ENCODE data around the gene GRID1.

Gene GRID1

DNA sequence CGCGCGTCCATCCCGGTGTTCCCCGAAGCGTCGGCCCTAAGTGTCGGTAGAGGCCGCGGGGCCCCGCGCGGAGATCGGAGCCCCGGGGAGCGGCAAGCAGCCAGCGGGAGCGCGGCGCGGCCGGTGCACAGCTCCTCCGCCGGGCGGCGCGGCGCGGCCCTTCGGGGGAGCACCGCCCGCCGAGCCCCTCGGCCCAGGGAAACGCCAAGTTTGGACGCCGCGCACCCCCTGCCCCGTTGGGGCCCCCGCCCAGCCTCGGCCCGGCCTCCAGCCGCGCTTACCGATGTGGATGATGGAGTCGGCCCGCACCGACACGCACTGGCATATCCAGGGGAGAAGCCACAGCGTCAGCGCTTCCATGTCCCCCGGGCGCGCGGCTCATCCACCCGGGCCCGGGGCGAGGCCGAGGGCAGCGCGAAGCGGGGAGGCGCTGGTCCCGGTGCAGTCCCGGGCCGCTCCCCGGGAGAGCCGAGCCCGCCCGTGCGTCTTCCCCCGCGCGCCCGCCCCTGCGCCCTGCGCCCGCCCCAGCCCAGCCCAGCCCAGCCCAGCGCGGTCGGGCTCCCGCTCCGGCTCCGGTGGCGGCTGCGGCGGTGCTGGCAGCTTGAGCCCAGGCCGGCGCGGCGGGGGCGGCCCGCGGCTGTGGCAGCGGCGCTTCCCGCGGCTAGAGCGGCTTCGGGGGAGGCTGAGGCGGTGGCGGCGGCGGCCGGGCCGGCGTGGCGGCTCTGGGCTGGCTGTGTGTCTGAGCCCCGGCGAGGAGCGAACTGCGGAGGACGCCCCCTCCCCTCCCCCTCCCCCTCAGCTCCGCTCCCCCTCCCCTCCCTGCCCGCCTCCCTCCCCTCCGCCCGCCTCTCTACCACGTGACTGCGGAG, at the start of gene GRID1:
Gene GRID1 (minus strand): TSS at position 763 of the 869 bp plus-strand sequence.
- DNase-seq = no peak

DNA sequence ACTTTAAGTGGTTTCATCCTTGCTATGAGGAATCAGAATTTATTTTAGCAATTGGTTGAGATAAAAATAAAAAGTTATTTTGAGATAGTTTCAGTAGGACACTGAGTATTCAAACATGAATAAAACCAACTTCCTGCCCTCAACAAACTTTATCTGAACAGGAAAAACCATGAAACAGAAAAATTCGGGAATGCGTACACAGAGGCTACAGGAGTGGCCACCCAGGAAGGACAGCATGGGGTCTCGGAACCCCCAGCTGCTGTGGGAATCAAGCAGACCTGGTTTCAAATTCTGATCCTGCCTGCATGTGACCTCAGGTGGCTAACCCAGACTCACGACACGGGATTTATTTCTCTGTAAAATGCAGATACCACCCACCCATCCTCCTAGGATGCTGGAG, 49.0 kb upstream of the GRID1 start:
- DNase-seq = no peak

DNA sequence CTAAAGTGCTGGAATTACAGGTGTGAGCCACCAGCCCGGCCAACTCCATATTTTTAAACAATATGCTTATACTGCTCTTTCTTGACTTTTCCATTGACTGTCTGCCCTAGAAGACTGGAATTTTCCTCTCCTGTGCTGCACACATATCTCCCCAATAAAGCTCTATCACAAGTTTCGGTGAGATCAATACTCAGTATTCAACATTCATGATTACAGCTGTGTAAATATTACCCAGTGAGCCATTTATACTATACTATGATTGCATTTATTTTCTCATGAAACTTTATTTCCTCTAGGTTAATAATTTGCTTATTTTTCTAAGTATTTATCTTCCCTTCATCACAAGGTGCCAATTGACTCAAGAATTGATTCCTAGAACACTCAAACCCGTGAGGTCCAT, 48.5 kb upstream of the GRID1 start:
- DNase-seq = no peak

DNA sequence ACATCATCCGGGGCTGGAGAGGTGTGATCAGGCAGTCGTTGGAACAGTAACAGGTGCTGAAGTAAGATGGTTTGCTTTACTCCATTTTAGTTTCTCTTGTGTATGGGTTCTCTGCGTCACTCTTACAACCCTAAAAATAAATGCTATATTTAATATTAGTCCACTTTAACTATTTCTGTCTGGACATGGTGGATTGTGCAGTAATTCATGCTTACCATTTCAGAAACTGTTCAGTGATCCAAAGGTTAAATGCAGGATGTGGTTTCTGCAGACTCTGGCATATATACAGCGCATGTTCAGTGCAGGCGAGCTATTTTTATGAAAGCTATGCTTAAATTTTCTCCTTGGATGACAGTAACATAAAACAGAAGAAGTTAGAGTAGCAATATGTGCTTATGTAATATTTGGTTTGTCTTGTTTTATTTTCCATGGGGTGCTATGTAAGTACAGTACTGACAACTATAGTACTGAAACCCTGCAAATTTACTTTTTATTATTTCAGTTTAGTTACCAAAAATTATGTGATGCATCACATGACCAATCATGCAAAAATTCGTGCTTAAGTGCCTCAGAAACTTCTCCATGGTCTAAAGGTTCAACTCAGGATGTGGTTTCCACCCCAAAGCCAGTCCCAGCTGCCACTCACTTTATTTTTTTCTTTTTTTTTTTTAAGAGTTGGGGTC, 46.6 kb upstream of the GRID1 start:
- DNase-seq = peak; percentile 9 to 32

DNA sequence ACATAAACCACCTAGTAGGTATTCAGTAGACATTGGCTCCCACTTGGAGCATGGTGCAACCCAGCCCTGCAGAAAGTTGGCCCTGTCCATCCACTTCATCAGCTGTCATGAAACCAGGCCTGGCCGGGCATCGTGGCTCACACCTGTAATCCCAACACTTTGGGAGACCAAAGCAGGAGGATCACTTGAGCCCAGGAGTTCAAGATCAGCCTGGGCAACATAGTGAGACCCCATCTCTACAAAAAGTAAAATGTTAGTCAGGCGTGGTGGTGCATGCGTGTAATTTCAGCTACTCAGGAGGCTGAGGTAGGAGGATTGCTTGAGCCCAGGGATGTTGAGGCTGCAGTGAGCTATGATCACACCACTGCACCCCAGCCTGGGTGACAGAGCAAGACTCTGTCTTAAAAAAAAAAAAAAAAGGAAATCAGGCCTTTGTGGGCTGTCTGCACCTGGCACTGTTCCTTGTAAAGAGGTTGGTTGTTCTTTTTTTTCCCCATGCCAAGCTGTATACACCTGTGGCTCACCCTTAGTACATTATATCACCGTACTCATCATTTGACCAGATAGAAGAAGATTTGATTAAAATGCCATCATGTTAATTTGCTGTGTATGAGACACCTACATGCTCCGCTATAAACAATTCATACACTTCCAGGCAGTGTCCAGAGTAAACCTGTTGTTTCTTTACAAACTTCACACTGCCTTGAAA, 45.4 kb upstream of the GRID1 start:
- no peak for DNase-seq

DNA sequence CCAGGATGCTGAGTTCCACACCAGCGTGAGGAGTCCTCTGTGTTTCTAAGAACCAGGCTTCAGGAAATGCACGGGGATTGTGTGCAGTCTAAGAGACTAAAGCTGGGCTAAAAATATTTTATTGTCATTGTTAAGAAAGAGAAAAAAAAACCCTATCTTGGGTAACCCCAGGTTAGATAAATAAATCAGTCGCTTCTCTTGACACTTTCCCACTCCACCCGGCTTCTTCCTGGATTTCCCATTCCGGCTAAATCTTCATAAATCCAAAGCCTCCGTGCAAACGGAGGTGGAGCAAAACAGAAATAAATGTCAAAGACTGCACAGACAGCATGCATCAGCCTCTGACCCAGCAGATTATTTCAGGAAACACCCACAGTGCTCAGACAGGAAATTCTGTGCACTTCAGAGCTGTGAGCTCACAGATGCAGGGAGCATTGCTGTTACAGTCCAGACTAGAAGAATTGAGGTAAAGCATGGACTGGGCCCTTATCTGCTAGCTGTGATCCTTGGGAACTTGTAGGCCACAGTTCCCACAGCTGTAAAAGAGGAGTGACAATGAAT, 44.8 kb upstream of the GRID1 start:
- peak; percentile 13 to 16 for DNase-seq

DNA sequence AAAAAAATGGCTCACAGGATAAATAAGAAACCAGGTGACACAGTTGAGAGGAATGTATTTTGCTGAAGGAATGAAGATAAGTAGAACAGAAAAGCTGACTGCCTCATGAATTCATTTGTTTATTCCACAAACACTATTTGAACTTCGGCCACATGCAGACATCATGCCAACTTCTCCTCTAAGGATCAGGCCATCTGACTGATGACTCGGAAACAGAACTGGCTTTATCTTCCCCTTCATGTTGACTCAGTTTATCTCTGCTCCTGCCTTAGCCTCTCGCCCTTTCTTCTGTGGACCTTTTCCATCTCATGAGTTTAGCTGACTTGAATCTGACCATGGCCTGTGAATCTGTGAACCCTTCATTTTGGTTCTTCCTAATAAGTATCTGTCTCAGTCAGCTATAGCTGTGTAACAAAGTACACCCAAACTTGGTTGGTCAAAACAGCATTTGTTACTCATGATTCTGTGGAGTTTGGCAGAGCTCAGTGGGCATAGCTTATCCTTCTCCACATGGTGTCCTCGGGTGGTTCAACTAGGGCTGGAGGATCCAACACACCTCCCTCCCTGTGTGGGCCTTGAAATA, 44.0 kb upstream of the GRID1 start:
- no peak for DNase-seq

DNA sequence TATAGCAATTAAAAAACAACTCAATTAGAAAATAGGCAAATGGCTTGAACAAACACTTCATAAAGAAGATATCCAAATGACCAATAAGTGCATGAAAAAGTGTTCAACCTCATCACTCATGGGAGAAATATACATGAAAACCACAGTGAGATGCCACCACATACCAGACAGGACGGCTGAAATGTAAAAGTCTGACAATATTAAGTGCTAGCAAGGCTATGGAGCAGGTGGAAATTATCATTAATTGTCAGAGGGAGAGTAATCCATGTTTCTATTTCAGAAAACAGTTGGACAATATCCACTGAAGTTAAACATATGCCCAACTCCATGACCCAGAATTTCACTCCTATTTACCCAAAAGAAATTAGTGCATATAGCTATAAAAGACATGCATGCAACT, 42.6 kb upstream of the GRID1 start:
- DNase-seq = no peak

DNA sequence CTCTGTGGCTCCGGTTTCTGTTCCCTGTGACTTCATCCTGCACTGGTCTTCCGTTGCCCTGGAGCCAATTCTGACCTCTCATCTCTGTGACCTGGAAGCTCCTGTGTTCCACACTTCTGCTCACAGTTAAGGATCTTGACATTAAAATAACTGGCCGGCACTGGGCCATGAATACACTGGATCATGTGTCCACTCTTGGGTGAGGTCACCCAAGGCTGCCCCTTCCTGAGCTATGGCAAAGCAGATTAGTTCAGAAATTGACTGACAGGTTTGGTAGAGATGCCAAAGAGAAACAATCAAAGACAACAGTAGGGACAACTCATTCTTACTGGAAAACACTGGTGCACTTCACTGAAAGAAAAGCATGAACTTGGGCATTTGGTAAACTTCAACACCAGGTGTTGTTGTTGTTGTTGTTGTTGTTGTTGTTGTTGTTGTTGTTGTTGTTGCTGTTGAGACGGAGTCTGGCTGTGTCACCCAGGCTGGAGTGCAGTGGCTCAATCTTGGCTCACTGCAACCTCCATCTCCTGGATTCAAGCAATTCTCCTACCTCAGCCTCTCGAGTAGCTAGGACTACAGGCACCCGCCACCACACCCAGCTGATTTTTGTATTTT, 36.7 kb upstream of the GRID1 start:
- DNase-seq = no peak

DNA sequence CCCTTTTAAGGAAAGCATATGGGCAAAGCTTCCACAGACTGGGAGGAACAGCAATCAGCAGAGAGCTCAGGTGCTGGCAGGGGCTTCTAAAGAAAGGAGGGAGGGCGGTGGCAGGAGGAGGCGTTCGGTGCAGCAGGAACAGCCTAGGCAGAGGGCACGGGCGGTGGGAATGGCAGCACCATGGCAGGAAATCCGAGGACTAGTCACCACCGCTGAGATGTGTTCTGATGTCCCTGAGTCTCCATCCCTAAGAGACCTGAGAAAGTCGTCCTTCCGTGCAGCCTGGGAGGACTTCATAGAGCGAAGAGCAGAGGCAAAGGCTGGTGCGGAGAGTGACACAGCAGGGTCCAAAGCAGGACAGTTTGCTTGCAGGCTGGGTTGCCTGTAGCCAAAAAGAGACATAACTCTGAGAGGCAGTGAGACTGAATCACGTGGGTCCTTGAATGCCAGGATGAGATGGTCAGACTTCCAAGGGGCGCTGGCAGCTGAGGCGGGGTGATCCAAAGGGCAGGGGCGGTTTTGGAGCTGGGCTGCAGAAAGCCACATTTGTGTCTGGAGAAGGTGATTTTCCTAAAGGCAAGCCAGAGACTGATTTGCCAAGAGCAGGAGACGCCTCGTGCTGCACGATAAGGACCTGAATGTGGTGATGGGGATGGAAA, 35.8 kb upstream of the GRID1 start:
- no peak for DNase-seq

DNA sequence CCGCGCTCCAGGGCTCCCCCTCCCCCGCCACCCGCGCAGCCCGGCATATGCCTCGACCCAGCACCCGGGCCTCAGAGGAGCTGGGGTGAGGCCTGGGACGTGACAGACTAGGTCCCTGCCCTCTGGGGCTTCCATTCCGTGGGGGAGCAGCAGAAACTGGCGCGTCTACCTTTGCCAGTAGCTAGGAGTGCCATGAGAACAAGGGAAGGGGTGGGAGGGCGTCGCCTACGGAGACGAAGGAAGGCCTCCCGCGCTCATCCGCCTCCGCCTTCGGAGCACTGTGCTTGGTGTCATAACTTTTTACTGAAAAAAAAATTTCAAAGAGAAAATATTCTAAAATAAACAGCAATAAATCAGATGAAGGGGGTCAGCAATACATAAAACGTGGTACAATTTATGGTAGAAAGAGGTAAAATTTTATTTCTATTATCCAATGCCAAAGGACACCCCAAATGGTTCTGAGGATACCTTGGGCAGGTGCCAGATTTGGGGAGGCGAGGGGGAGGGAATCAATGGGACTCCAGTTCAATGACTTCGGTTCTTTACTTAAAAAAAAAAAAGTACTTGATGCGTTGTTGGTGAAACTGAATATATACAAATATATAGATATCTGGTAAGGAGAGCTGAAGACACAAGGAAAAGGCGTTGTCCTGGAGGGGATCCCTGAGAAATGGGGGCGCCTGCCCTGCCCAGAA, 35.1 kb upstream of the GRID1 start:
- peak; percentile 4 to 12 for DNase-seq

DNA sequence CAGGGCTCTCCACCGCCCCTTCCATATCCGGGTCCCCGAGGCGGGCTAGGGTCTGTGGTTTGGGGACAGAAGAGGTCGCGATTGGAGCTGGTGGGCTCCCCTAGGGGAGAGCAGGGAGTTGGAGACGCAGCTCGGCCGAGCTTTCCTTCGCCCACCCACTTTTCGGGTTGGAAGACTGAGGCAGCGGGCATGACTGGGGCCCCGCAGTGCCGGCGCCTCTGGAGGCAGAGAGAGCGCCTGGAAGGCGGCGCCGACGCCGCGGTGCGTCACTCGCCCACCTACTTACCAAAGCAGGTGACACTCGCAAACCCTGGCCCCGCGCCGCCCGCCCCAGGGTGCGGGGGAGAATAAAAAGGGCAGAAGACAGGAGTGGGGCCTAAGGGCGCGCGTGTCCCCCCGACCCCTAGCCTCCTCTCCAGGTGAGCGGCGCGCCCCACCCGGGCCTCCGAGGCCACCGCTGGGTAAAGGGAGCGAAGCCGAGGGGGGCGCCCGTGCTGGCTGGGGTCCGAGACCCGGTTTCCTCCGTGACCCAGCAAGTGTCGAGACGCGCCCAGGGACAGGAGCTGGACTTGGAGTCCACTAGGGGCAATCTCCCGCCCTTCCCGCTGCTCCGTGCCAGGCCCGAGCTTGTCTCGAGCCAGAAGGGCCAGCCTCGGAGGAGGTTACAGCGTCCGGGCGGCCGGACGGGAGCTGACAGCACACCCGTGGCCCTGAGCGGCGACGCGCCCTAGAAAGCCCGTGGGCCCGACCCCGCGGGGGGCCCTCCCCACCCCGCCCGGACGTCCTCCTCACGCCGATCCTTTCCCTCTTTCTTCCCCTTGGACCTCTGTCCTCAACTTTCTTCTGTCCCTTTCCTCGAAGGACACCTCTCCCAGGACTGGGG, 34.4 kb upstream of the GRID1 start:
- DNase-seq = peak; percentile 57 to 68

DNA sequence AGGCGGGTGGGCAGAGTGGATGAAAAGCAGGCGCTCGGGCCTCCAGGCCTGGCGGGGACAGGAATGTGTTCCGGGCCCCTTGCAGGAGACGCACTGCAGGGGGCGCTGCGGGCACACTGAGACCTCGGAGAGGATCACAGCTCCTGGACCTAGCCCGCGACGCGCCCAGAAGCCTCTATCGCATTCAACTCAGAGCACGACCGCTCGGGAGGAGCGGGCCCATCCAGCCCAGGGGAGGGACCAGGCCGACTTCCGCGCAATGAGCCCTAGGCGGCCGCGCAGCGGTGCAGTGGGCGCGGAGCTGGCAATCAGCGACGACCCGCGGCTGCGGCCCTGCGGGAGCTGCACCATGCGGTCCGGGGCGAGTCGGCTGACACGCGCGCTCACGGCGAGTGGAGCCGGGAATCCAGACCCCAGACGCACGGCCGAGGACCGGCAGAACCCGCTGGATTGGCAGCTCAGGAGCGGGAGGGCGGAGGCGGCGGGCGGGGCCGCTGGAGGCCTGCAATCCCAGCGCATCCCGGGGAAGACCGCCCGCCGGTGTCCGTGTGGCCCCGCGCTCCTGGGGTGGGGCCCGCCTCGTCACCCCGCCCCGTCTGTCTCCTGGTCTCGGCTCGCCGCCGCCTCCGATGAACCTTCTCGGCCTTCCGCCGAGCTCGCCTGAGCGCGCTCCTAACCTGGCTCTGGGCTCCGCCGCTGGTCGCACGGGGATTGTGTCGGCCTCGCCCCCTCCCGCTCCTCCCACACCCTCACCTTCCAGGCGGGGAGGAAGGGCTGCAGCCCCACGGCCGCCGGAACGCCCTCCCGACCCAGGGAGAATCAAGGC, 33.5 kb upstream of the GRID1 start:
- peak; percentile 89 to 91 for DNase-seq

DNA sequence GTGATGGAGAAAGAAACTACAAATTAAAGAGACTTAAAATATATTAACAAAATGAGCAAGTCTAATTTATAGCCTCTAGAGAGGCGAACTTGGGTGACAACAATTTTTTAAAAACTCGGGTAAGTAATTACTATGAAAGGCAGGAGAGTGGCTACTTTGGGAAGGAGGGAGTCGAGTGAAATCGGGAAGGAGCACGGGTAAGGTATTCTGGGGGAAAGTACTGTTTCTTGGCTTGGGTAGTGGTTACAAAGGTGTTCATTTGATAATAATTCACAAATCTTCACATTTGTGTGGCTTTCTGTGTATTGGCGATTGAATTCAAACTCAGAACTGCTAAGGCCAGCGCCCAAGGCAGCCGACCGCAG, 32.9 kb upstream of the GRID1 start:
- DNase-seq = no peak

DNA sequence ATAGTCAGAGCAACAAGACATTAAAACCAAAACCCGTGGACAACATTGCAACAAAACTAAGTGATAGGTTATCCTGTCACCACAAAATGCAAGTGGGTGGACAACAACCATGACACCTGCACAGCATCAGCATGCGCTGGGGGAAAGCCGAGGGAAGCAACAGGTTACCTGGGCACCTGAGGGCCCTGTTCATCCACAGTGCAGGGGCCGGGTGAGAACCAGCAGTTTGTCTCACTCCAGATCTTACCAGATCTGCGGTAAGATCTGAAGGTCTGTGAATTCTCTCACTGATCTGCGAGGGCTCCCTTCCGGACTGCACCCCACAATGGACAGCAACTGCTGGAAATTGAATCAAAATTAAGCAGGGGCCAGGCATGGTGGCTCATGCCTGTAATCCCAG, 30.5 kb upstream of the GRID1 start:
- no peak for DNase-seq

DNA sequence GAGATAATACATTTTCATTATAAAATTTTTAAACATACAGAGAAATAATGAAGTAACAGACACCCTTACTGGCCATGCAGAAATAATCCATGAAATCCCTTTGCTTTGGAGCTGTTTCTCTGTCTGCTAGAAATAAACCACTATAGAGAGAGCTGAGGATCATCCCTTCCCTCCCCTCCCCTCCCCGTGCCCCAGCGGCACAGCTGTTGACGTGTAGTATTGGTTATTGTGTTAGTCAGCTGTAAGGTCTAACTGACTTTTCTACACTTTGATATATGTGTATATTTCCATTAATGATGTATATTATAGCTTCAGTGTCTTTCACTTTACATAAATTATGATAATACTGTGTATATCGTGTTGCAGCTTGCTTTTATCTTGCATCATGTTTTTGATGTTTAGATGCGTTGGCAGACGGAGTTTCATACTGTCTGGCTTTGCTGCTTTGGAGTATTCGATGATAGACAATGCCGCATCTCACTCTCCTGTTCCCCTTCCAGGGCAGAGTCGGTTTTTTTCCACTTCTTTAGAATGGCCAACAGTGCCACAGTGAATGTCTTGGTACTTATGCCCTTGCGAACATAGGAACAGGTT, 27.4 kb upstream of the GRID1 start:
- DNase-seq = no peak

DNA sequence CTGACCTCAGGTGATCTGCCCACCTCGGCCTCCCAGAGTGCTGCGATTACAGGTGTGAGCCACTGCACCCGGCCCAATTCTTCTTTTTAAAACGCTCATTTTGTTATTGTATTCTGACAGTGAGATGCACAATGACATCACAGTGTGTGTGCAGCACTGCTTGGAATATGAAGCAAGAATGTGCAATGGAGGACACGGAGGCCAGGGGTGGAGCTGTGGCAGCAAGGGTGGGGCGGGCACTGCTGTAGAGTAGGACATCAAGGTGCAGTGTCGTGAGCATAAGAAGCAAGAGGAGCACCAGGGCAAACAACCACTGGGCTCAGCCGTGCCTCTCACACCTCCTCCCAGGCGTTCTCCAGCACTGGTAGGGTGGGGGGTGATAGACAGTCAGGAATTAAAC, 26.8 kb upstream of the GRID1 start:
- no peak for DNase-seq

DNA sequence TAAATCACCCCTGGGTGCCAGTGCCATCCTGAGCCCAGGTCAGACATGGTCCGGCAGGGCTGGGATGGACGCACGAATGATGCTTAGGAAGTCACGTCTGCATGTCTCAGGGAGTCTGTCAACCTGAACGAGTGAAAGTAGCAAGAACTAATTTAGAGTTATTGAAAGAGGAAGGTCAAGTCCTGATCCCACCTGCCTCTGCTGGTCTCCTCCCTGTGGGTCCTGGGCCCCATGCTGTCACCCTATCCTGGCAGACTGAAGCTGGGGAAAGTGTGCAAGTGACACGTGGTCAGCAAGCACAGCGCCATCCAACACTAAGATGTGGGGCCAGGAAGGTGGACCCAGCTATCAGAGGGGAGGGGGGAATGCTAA, 26.1 kb upstream of the GRID1 start:
- no peak for DNase-seq

Measured in CD4-positive, alpha-beta T cell treated with Interleukin-1 beta for 1 hour (primary cell).